HG03521 (cell line): ENCODE measurements around the gene CCDC88B.

Experiments used
- ATAC-seq: cut with Tn5 transposase; IDR thresholded peaks from one replicate; pipeline ENCODE4 v1.9.1; 2021; ENCODE audit warnings: mild to moderate bottlenecking, moderate library complexity; ENCODE audit not compliant: unreplicated experiment

Gene CCDC88B

DNA sequence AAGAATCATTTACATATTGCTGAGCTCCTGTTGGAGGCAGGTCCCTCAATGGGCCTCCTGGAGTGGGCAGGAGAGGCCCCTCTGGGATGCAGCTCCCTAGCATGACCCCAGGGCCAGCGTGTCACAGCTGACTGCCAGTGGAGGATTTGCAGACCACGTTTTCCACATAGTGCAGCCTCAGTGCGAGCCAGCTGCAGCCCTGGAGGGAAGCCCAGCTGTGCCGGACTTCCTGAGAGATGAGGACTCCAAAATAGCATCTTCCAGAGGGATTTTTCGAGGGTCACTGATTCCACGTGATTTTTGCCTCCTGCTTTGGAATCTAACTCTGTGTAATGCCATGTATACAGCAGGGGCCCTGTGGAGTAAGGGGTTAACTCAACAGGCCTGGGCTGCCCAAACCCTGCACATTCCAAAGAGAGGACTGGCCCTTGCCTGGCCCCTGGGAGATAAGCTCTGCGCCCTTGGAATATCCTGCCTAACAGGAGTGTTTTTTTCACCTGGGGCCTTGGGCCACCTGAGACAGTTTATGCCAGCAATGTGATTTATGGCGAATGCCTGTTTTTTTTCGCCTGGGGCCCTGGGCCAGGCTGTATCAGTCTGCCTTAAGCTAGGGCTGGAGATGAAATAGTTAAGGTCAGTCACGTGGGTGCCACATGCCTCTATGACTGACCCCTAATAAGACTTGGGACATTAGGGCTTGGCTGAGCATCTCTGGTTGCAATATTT is 66.4 kb downstream of the CCDC88B start:
- ATAC-seq = no peak
